ENCODE measurements around the gene MAN1C1. TPM values are rescaled to one million over a fixed set of nuclear protein-coding genes. Genes with fewer than 3 reads are reported as not detected.

MAN1C1 gene
- total RNA-seq, 4 donors from 2014 or later = 14.6 to 25.1 (median 17.5) TPM

GRCh38 chr1:25620701-25621350, 4.2 kb downstream of the MAN1C1 start:
- 84 to 95% methylated on average over 4 of the region's 4 CpGs for WGBS, 2 donors
- DNase-seq (ENCODE audit: low spot score in 2 of 2) = no peak
- no peaks in the 10 kb centered on the region for H3K27me3 ChIP-seq
- no peak overlapping the region for H3K4me3 ChIP-seq
- peak overlapping the region in 1 of 4 donors; percentile 22 for H3K27ac ChIP-seq
- H3K4me1 ChIP-seq = peaks cover 0 to 44% (median 22%) of the 10 kb centered on the region in 4 donors
- TF ChIP-seq POLR2A (IDR thresholded peaks at IDR 0.05) (no peak), CTCF (IDR thresholded peaks at IDR 0.05) (no peak), EP300 (IDR thresholded peaks at IDR 0.05) (no peak)
- H3K36me3 ChIP-seq = no peaks in the 10 kb centered on the region
- no peaks in the 10 kb centered on the region for H3K9me3 ChIP-seq

GRCh38 chr1:25621876-25622275, 5.3 kb downstream of the MAN1C1 start:
- WGBS, 2 donors = 93 to 96% methylated on average over 5 of the region's 5 CpGs
- Histone ChIP-seq H3K4me3 (no peak overlapping the region), H3K27ac (no peak overlapping the region), H3K36me3 (peaks cover 0 to 4% (median 0%) of the 10 kb centered on the region in 3 donors), H3K27me3 (no peaks in the 10 kb centered on the region), H3K9me3 (no peaks in the 10 kb centered on the region), H3K4me1 (peaks cover 0 to 39% (median 21%) of the 10 kb centered on the region in 4 donors)
- DNase-seq (ENCODE audit: low spot score in 2 of 2) = no peak
- TF ChIP-seq EP300 (IDR thresholded peaks at IDR 0.05) = no peak
- no peak for TF ChIP-seq POLR2A (IDR thresholded peaks at IDR 0.05)
- TF ChIP-seq CTCF (IDR thresholded peaks at IDR 0.05) = no peak

GRCh38 chr1:25622531-25622930, 5.9 kb downstream of the MAN1C1 start:
- no peaks in the 10 kb centered on the region for H3K9me3 ChIP-seq
- H3K4me1 ChIP-seq = peaks cover 0 to 38% (median 21%) of the 10 kb centered on the region in 4 donors
- no peak for DNase-seq (ENCODE audit: low spot score in 2 of 2)
- peaks cover 0 to 4% (median 0%) of the 10 kb centered on the region in 3 donors for H3K36me3 ChIP-seq
- H3K4me3 ChIP-seq = no peak overlapping the region
- WGBS, 2 donors = 87 to 89% methylated on average over 6 of the region's 6 CpGs
- TF ChIP-seq CTCF (IDR thresholded peaks at IDR 0.05) (no peak), POLR2A (IDR thresholded peaks at IDR 0.05) (no peak), EP300 (IDR thresholded peaks at IDR 0.05) (no peak)
- no peaks in the 10 kb centered on the region for H3K27me3 ChIP-seq
- no peak overlapping the region for H3K27ac ChIP-seq

GRCh38 chr1:25623007-25623406, 6.4 kb downstream of the MAN1C1 start:
- Histone ChIP-seq H3K9me3 (no peaks in the 10 kb centered on the region), H3K36me3 (peaks cover 0 to 4% (median 0%) of the 10 kb centered on the region in 3 donors), H3K27ac (no peak overlapping the region), H3K4me3 (no peak overlapping the region), H3K27me3 (no peaks in the 10 kb centered on the region), H3K4me1 (peaks cover 0 to 34% (median 17%) of the 10 kb centered on the region in 4 donors)
- WGBS, 2 donors = 73 to 84% methylated on average over 4 of the region's 4 CpGs
- DNase-seq (ENCODE audit: low spot score in 2 of 2) = no peak
- TF ChIP-seq POLR2A (IDR thresholded peaks at IDR 0.05) (no peak), EP300 (IDR thresholded peaks at IDR 0.05) (no peak), CTCF (IDR thresholded peaks at IDR 0.05) (no peak)

- peaks cover 0 to 26% (median 11%) of the 10 kb centered on the region in 4 donors for H3K4me1 ChIP-seq
- H3K36me3 ChIP-seq = peaks cover 0 to 4% (median 0%) of the 10 kb centered on the region in 3 donors
- TF ChIP-seq CTCF (IDR thresholded peaks at IDR 0.05) (no peak), EP300 (IDR thresholded peaks at IDR 0.05) (no peak), POLR2A (IDR thresholded peaks at IDR 0.05) (no peak)
- H3K27ac ChIP-seq = no peak overlapping the region
- H3K4me3 ChIP-seq = no peak overlapping the region
- no peaks in the 10 kb centered on the region for H3K9me3 ChIP-seq
- H3K27me3 ChIP-seq = no peaks in the 10 kb centered on the region
- 76 to 78% methylated on average over 4 of the region's 4 CpGs for WGBS, 2 donors
- no peak for DNase-seq (ENCODE audit: low spot score in 2 of 2)
These were observed 7.1 kb downstream of the MAN1C1 start for GRCh38 chr1:25623731-25624130.
